ENCODE results near the gene CFAP300.

CFAP300 gene

DNA sequence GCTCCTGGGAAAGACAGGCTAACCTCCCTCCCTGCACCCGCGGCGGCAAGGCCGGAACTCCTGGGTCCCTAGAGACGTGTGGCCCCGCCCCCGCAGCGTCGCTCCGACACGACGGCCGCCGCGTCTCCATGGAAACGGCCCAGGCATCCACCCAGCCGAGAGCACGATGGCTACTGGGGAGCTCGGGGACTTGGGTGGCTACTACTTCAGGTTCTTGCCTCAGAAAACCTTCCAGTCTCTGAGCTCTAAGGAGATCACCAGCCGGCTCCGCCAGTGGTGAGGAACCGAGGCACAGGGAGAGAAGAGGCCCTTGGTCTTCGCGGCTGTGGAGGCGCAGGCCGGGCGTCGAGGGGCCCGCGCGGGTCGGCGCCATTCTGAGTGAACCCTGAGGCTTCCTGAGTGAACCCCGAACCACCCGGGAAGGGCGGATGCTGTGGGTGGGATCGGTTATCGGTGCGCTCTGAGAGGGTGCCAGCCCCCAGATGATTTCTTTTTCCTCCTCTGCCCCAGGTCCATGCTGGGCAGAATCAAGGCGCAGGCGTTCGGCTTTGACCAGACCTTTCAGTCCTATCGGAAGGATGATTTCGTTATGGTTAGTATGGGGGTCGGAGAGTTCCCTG lies at the start of gene CFAP300:
TSS of gene CFAP300 (plus strand) at position 133 of the 620 bp plus-strand sequence. CDS start at position 167, 34 bp downstream.
- no peak for FAIRE-seq

GRCh38 chr11:102001657-102002338 lies 45.4 kb upstream of the CFAP300 start:
- FAIRE-seq: no peak

- no peak for FAIRE-seq
These were observed 43.0 kb upstream of the CFAP300 start for GRCh38 chr11:102004220-102004619.

DNA sequence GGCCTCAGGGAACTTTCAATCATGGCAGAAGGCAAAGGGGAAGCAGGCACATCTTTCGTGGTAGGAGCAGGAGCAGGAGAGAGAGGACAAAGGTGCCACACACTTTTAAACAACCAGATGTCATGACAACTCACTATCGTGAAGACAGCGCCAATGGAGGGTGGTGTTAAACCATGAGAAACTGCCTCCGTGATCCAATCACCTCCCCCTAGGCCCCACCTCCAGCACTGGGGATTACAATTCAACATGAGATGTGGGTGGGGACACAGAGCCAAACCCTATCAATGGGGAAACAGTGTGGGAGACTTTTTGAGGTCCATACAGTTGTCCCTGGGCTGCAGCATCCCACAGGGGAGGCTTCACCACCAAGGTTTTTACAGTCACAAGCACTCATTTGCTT lies 41.9 kb upstream of the CFAP300 start:
- no peak for FAIRE-seq

DNA sequence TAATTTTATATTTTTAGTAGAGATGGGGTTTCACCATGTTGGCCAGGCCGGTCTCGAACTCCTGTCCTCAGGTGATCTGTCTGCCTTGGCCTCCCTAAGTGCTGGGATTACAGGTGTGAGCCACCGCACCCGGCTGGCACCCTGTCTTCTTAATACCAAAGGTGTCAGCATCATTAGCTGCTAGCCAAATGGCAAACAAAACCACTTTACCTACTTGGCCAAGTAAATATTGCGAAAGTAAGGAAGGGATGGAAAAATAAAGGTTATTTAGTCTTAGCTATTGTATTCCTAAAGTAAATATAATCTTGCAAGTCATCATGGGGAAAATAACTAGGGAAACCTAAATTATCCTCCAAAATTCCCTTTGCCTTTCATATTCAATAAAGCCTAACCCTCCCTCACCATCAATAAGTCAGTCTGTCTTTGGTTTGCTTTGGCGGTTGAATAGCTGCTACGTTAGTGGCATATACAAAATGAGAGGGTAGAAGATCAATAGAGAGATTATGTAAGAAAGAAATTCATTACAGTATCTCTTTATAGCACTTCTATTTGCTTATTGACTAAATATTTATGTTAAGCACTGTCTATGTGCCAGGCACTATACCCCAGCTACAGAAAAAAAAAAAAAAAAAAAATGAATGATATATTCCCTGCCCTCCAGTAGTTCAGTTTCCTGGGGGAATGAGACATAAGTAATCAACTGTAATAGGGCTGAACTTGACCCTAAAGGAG lies 40.2 kb upstream of the CFAP300 start:
- no peak for FAIRE-seq

DNA sequence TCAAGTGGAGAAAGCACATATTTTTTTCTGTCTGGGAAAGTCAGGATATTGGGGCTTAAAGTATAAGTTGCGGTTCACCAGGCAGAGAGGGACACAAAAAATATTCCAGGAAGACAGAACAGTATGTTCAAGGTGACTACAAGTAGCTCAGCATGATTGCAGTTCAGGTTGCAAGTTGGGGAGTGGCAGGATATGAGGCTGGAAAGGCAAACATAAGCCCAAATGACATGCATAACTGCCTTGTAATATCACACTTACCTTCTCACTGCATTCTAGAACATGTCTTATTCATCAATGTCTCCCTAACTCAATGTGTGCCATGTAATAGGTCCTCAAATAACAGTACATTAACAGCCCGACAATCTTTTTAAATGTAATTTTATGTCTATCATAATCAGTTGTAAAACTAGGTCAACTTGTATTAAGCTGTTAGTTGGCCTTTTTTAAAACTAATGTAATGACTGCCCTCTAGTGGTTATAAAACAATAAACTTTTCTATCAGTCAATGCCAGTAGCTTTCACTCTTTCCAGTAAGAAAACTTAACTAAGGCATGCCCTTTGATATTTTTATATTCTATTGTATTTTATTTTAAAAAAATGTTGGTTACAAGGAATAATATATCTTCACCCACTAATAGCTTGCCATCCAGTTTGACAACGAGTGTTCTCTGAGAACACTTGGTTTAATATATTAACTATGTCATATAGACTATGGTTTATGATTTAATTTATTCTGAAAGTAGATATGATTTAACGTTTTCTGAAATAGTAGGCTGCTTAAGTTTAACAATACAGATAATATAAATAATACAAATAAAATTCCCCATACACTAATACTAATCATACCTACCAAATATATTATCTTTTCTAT lies 39.4 kb upstream of the CFAP300 start:
- peak; percentile 95 for FAIRE-seq

- FAIRE-seq: no peak
These were observed 36.3 kb upstream of the CFAP300 start for GRCh38 chr11:102010776-102011494.

GRCh38 chr11:102012946-102013345 lies 34.3 kb upstream of the CFAP300 start:
- FAIRE-seq: no peak

DNA sequence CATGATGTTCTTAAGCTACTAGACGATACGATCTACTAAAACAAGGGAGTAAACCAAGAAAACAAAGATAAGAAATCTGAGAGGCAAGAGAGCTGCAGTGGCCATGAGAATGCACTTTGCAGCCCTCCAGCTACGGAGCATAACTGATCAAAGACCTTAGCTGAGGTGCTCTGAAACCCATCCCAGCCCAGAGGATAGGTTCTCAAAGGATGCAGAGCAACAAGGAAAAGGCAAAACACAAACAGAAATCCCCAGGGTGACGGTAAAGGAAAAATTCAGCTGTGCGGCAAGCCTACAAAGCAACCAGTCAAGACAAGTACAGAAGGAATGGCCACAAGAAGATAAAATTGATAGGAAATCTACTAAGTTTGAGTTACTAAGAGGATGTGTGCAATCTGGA lies 32.5 kb upstream of the CFAP300 start:
- no peak for FAIRE-seq

- no peak for FAIRE-seq
These were observed 30.2 kb upstream of the CFAP300 start for GRCh38 chr11:102017026-102017425.

- FAIRE-seq: no peak
These were observed 21.0 kb upstream of the CFAP300 start for GRCh38 chr11:102026217-102026616.

GRCh38 chr11:102026959-102027358 lies 20.3 kb upstream of the CFAP300 start:
- FAIRE-seq: no peak

DNA sequence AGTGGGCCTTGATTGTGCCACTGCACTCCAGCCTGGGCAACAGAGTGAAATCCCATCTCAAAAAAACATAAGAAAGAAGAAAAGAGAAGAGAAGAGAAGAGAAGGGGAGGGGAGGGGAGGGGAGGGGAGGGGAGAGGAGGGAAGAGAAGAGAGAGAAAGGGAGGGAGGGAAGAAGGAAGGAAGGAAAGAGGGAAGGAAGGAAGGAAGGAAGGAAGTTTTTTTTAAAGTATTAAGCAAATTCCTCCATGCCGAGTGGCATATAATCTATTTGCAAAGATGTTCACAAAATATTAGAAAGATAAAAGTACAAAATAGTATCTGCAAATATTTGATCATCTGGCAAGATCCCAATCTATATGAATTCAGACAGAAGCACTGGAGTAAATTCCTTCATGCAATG lies 10.5 kb upstream of the CFAP300 start:
- no peak for FAIRE-seq

DNA sequence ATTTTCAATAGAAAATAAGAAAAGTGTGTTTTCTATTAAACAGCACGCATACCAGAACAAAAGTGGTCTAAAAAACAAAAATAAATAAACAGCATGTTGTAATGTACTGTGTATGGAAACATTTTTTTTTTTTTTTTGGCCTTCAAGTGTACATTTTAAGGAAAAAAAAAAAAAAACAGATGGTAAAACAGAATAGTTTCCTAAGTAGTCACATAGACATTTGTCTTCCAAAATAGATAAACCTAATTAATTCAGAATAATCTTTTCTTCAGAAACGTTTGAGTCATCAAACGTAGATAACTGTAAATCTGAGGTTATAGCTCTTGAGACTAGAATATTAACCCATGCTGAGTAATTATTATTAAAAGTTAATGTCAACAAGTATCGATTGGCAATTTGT lies 396 bp upstream of the CFAP300 start:
- no peak for FAIRE-seq

DNA sequence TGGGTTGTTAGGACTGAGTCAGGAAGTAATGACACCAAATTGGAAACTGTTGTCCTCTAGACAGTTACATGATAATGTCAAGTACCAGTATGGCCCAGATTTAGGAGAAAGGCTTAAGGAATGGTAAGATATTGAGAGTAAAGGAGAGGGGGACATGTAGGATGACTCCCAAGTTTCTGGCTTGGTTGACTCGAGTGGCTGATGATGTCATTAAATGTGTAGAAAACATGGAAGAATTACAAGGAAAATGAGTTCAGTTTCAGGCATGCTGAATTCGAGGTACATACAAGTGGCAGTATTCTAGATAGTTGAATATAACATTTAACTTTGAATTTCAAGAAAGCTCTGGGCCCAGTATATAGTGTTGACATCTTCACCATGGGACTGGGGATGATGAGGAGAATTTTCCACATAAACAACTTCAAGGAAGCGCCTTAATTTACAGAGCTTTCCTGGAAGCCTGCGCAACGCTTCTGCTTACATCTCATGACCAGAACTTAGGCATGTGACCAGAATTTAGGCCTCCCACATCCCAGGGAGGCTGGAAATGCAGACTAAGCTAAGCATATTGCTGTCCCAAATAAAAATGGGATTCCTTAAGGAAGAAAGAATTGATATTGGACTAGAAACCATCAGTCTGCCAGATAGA lies 3.8 kb downstream of the CFAP300 start:
- no peak for FAIRE-seq

DNA sequence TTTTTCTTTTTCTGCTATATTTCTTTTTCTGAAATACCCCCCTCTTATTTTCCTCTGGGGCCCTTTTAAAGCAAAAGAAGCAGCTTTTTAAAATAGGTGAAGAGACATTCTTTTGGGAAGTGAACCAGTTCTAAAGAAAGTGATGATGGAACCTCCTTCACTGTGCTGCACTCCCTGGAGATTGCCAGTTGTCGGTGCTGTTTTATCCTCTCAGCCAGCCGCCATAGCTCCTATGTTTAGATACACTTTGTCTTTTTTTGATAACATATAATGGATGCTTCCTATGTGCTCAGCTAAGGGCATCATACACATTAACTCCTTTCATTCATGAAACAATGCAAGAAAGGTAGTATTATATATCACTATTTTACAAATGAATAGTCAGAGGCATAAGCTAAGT lies 14.0 kb downstream of the CFAP300 start:
- no peak for FAIRE-seq

DNA sequence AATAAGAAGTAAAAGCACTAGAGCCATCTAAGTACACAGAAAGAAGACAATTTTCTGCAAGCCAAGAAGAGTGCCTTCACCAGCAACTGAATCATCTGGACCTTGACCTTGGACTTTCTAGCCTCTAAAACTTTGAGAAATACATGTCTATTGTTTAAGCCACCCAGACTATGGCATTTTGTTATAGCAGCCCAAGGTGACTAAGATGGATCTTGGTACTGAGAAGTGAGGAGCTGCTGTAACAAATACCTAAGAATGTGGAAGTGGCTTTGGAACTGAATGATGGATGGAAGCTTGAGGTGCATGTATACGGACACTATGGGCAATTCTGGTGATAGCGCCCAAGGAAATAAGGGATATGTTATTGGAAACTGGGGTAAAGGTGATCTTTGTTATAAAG lies 14.9 kb downstream of the CFAP300 start:
- no peak for FAIRE-seq

DNA sequence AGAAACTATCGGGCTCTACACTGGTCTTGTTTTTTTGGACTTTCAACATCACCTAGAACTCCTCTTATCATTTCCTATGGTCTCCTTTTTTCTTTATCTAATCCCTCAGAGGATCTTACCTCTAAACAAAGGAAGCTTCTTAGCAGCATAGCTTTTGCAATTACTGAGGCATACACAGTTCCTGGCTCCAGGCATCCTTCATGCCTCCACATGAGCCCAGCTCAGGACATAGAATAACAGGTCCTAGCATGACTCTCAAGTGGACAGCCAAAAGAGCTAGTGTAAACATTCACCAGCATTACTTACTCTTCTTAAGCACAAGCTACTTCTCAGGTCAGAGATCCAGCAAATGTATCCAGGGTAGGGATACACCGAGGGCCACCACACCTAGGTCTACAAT lies 17.1 kb downstream of the CFAP300 start:
- FAIRE-seq: no peak

DNA sequence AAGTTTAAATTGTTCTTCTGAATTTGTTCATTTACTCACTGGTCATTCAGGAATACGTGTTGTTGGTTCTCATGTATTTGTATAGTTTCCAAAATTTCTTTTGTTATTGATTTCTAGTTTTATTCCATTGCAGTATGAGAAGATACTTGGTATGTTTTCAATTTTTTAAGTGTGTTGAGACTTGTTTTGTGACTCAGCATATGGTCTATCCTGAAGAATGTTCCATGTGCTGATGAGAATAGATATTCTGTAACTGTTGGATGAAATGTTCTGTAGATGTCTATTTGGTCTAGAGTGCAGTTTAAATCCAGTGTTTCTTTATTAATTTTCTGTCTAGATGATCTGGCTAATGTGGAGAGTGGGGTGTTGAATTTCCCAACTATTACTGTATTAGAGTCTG lies 23.5 kb downstream of the CFAP300 start:
- no peak for FAIRE-seq

- FAIRE-seq: no peak
These were observed 24.5 kb downstream of the CFAP300 start for GRCh38 chr11:102071497-102072472.

DNA sequence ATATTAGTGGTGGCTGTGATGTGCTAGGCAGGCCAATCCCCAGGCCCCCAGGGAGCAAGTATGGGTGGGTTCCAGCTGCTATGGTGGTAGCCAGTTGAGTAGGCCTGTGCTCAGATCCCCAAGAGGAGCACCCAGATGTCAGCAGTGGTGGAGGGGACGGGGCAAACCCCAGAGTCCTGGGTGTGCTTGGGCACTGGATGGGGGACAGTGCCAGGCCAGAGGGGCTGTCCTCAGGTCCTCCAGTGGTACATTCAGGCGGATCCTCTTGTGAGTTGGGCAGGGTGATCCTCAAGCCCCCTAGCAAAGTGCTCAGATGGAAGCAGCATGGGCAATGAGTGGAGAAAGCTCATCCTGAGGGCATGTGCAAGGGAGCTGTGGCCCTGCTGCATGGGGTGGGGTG lies 26.0 kb downstream of the CFAP300 start:
- FAIRE-seq: no peak
